H9 (cell line): Measurements from ENCODE around the gene KRT81. TPM values are rescaled to one million over a fixed set of nuclear protein-coding genes. Genes with fewer than 3 reads are reported as not detected.
"Not testable (repeated sequence)": the region's sequence is repeated elsewhere in the genome, so short reads cannot be mapped to it uniquely, and the experiment has no call there.

Experiments
- DNase-seq: peaks from one replicate; pipeline ENCODE4 v3.0.0-alpha.2; 2017
- H2AFZ ChIP-seq: one replicate; pipeline ENCODE4 v1.6.1; 2013; ENCODE audit warnings: mild to moderate bottlenecking, low read length, control low read depth, moderate library complexity
- H2AK5ac ChIP-seq: 2 replicates; pipeline ENCODE4 v1.6.1; 2013; ENCODE audit warnings: low read length, control low read depth, mixed read lengths; ENCODE audit not compliant: insufficient read length
- H2BK120ac ChIP-seq: one replicate; pipeline ENCODE4 v1.6.1; 2013; ENCODE audit warnings: low read depth, mild to moderate bottlenecking, low read length, control low read depth, inconsistent platforms; ENCODE audit not compliant: poor library complexity, severe bottlenecking
- H2BK12ac ChIP-seq: 2 replicates; pipeline ENCODE4 v1.6.1; 2013; ENCODE audit warnings: low read length, control low read depth, mixed read lengths, low read depth; ENCODE audit not compliant: insufficient read length
- H2BK15ac ChIP-seq: 2 replicates; pipeline ENCODE4 v1.6.1; 2013; ENCODE audit warnings: low read depth, low read length, control low read depth
- H2BK20ac ChIP-seq: one replicate; pipeline ENCODE4 v1.6.1; 2013; ENCODE audit warnings: low read depth, mild to moderate bottlenecking, low read length, control low read depth, inconsistent platforms; ENCODE audit not compliant: poor library complexity, severe bottlenecking
- H2BK5ac ChIP-seq: 2 replicates; pipeline ENCODE4 v1.6.1; 2013; ENCODE audit warnings: low read length, control low read depth, mixed read lengths; ENCODE audit not compliant: insufficient read length
- H3K14ac ChIP-seq: 2 replicates; pipeline ENCODE4 v1.6.1; 2013; ENCODE audit warnings: low read length, control low read depth; ENCODE audit not compliant: insufficient read depth
- H3K18ac ChIP-seq: 2 replicates; pipeline ENCODE4 v1.6.1; 2013; ENCODE audit warnings: low read depth, mild to moderate bottlenecking, mixed read lengths, low read length, control low read depth; ENCODE audit not compliant: insufficient read length
- H3K23ac ChIP-seq: 2 replicates; pipeline ENCODE4 v1.6.1; 2013; ENCODE audit warnings: low read length, control low read depth, mixed read lengths, low read depth; ENCODE audit not compliant: insufficient read length
- H3K23me2 ChIP-seq: 2 replicates; pipeline ENCODE4 v1.6.1; 2013; ENCODE audit warnings: low read depth, mild to moderate bottlenecking, mixed read lengths, low read length, control low read depth; ENCODE audit not compliant: insufficient read length, poor library complexity, severe bottlenecking
- H3K27ac ChIP-seq: 2 replicates; pipeline ENCODE4 v1.5.1; 2013; ENCODE audit warnings: low read length, control low read depth, mixed read lengths, low read depth; ENCODE audit not compliant: insufficient read length
- H3K27me3 ChIP-seq: 2 replicates; pipeline ENCODE4 v1.6.1; 2013; ENCODE audit warnings: low read length, control low read depth, inconsistent platforms; ENCODE audit not compliant: insufficient read depth
- H3K4ac ChIP-seq: 2 replicates; pipeline ENCODE4 v1.6.1; 2013; ENCODE audit warnings: low read depth, mild to moderate bottlenecking, control low read depth, inconsistent platforms, low read length, moderate library complexity
- H3K4me1 ChIP-seq: 2 replicates; pipeline ENCODE4 v1.6.1; 2013; ENCODE audit warnings: low read length, control low read depth, inconsistent platforms; ENCODE audit not compliant: insufficient read depth
- H3K4me2 ChIP-seq: 2 replicates; pipeline ENCODE4 v1.6.1; 2013; ENCODE audit warnings: low read length, control low read depth, mixed read lengths; ENCODE audit not compliant: insufficient read length, insufficient read depth
- H3K56ac ChIP-seq: 2 replicates; pipeline ENCODE4 v1.6.1; 2013; ENCODE audit warnings: low read depth, mild to moderate bottlenecking, mixed read lengths, low read length, control low read depth; ENCODE audit not compliant: insufficient read length
- H3K79me1 ChIP-seq: 2 replicates; pipeline ENCODE4 v1.6.1; 2013; ENCODE audit warnings: low read depth, mild to moderate bottlenecking, moderate library complexity, low read length, control low read depth, inconsistent platforms; ENCODE audit not compliant: insufficient read depth, poor library complexity, severe bottlenecking
- H3K79me2 ChIP-seq: 2 replicates; pipeline ENCODE4 v1.6.1; 2013; ENCODE audit warnings: low read length, control low read depth, inconsistent platforms; ENCODE audit not compliant: insufficient read depth
- H3K9ac ChIP-seq: 2 replicates; pipeline ENCODE4 v1.6.1; 2013; ENCODE audit warnings: low read length, control low read depth, mixed read lengths; ENCODE audit not compliant: insufficient read length; ENCODE audit errors: extremely low read depth
- H3K9me3 ChIP-seq: one replicate; pipeline ENCODE4 v1.6.1; 2013; ENCODE audit warnings: low read depth, low read length, inconsistent platforms; ENCODE audit not compliant: control insufficient read depth
- H3T11ph ChIP-seq: one replicate; pipeline ENCODE4 v1.6.1; 2013; ENCODE audit warnings: mild to moderate bottlenecking, low read length, control low read depth, inconsistent platforms
- H4K20me1 ChIP-seq: one replicate; pipeline ENCODE4 v1.6.1; 2013; ENCODE audit not compliant: control insufficient read depth, insufficient read length, insufficient read depth
- H4K5ac ChIP-seq: 2 replicates; pipeline ENCODE4 v1.6.1; 2013; ENCODE audit warnings: low read depth, mild to moderate bottlenecking, mixed read lengths, low read length, control low read depth; ENCODE audit not compliant: insufficient read length
- H4K8ac ChIP-seq: replicated peaks from 2 replicates; pipeline ENCODE4 v1.6.1; 2013; ENCODE audit warnings: low read length, control low read depth, mixed read lengths, low read depth; ENCODE audit not compliant: insufficient read length
- H4K91ac ChIP-seq: 2 replicates; pipeline ENCODE4 v1.6.1; 2013; ENCODE audit warnings: low read depth, mild to moderate bottlenecking, moderate library complexity, mixed read lengths, low read length, control low read depth; ENCODE audit not compliant: insufficient read length
- H3K27ac Mint-ChIP-seq, 3 experiments: 2 replicates in 2 of 3; 3 replicates in 1 of 3; pipeline ENCODE4 v1.8.0; 2020 to 2021; ENCODE audit warnings: mixed read lengths in 3 of 3, mild to moderate bottlenecking in 1 of 3, moderate library complexity in 1 of 3
- H3K27me3 Mint-ChIP-seq: 2 replicates; pipeline ENCODE4 v1.8.0; 2021; ENCODE audit warnings: low read depth, mild to moderate bottlenecking, moderate library complexity, mixed read lengths
- H3K36me3 Mint-ChIP-seq, 3 experiments: 2 replicates in 2 of 3; 3 replicates in 1 of 3; pipeline ENCODE4 v1.8.0; 2020 to 2021; ENCODE audit warnings: low read depth in 3 of 3, mixed read lengths in 3 of 3; ENCODE audit not compliant: insufficient read depth in 1 of 3
- H3K4me1 Mint-ChIP-seq, 2 experiments: 2 replicates each; pipeline ENCODE4 v1.8.0; 2020; ENCODE audit warnings: mixed read lengths in 2 of 2
- H3K4me3 Mint-ChIP-seq, 2 experiments: 2 replicates in 1 of 2; 3 replicates in 1 of 2; pipeline ENCODE4 v1.8.0; 2020 to 2021; ENCODE audit warnings: mild to moderate bottlenecking in 2 of 2, mixed read lengths in 2 of 2, moderate library complexity in 1 of 2
- H3K9me3 Mint-ChIP-seq, 2 experiments: 2 replicates in 1 of 2; 3 replicates in 1 of 2; pipeline ENCODE4 v1.8.0; 2020; ENCODE audit warnings: mild to moderate bottlenecking in 2 of 2, mixed read lengths in 2 of 2, moderate library complexity in 1 of 2
- WGBS: extraction: QIAGEN DNeasy Blood & Tissue Kit; methylation state at CpG from one replicate; pipeline ENCODE4 v1.1.7; 2013; ENCODE audit warnings: missing lambda C conversion rate, low lambda C conversion rate, mixed read lengths; ENCODE audit not compliant: insufficient read length; ENCODE audit errors: extremely low coverage; 5-methylcytosine and 5-hydroxymethylcytosine counted together
- total RNA-seq: library from RNA; stranded (reverse); gene quantifications from 2 replicates; pipeline ENCODE4 v1.2.1, GENCODE V29; 2021
- TF ChIP-seq, protein P1 (sequence below): fragments of 200-600 bp; sonication (generic); conservative IDR thresholded peaks from 3 replicates; pipeline ENCODE4 v1.8.0; 2021; ENCODE audit warnings: antibody characterized with exemption, mild to moderate bottlenecking

The KRT81 gene
- total RNA-seq, 1 experiment from 2014 or later: not detected

DNA sequence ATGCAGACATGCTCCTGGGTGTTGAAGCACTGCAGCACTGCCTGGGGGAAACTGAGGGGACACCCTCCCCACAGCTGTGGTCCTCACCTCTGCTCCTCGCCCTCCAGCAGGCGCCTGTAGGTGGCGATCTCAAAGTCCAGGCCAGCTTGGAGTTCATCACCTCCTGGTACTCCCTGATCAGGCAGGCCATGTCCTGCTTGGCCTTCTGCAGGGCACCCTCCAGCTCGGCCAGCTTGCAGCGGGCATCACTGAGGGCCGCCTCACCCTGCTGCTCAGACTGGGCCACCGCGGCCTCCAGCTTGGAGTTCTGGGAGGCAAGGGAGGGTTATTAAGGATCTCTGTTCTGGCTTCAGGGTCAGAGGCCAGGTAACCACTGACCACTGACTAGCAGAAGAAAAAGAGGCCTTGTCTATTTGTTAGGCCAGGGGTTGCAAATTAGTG lies 39.1 kb downstream of the KRT81 start:
- not testable (repeated sequence) for H4K5ac ChIP-seq, H3K4me2 ChIP-seq, H3K23me2 ChIP-seq, H3K27me3 ChIP-seq, H2BK120ac ChIP-seq, H3K56ac ChIP-seq, H3K4ac ChIP-seq, H3K4me3 Mint-ChIP-seq, H3K9ac ChIP-seq, H3K36me3 Mint-ChIP-seq, H4K8ac ChIP-seq, H2BK15ac ChIP-seq, H2BK12ac ChIP-seq, H3K27ac Mint-ChIP-seq, H2AFZ ChIP-seq, H3K4me1 ChIP-seq, H3K27ac ChIP-seq, H3T11ph ChIP-seq, H3K18ac ChIP-seq, H3K9me3 Mint-ChIP-seq, H2BK20ac ChIP-seq, H3K23ac ChIP-seq, H3K14ac ChIP-seq, H4K91ac ChIP-seq, H3K79me1 ChIP-seq, H2BK5ac ChIP-seq, H3K9me3 ChIP-seq, H3K79me2 ChIP-seq, H2AK5ac ChIP-seq, H4K20me1 ChIP-seq
- no CpG with 5 or more reads among the region's 8 CpGs for WGBS
- peaks cover 88% of the 10 kb centered on the region for H3K27me3 Mint-ChIP-seq
- peak; percentile 65 for DNase-seq
- TF ChIP-seq, protein P1, sequence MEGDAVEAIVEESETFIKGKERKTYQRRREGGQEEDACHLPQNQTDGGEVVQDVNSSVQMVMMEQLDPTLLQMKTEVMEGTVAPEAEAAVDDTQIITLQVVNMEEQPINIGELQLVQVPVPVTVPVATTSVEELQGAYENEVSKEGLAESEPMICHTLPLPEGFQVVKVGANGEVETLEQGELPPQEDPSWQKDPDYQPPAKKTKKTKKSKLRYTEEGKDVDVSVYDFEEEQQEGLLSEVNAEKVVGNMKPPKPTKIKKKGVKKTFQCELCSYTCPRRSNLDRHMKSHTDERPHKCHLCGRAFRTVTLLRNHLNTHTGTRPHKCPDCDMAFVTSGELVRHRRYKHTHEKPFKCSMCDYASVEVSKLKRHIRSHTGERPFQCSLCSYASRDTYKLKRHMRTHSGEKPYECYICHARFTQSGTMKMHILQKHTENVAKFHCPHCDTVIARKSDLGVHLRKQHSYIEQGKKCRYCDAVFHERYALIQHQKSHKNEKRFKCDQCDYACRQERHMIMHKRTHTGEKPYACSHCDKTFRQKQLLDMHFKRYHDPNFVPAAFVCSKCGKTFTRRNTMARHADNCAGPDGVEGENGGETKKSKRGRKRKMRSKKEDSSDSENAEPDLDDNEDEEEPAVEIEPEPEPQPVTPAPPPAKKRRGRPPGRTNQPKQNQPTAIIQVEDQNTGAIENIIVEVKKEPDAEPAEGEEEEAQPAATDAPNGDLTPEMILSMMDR: peak; percentile 65
- peaks cover 28 to 34% of the 10 kb centered on the region in 2 experiments for H3K4me1 Mint-ChIP-seq
